Activated CD4-positive, alpha-beta T cell treated with anti-CD3 and anti-CD28 coated beads, Interleukin-2, amount 10 ng/mL, durations not matched to agents 7 days and 5 days (primary cell): ENCODE results near the gene CRTAP. TPM values are rescaled to one million over a fixed set of nuclear protein-coding genes. Genes with fewer than 3 reads are reported as not detected.
A peak's percentile ranks its signal among the peaks of the same experiment; 100 is the strongest.

Experiments used
- CTCF ChIA-PET: fragments of 350-600 bp; sonication (Branson Sonifier 250); formaldehyde crosslinking; loops from one replicate; lab custom pipeline; 2021; ENCODE audit warnings: antibody characterized with exemption; lab: Charles Lee
- POLR2A ChIA-PET: fragments of 350-600 bp; sonication (Branson Sonifier 250); formaldehyde crosslinking; loops from one replicate; lab custom pipeline; 2021; ENCODE audit warnings: antibody characterized with exemption; lab: Charles Lee
- DNase-seq: peaks from one replicate; pipeline ENCODE4 v3.0.0-alpha.2; 2020
- H3K27ac Mint-ChIP-seq: one replicate; pipeline ENCODE4 v1.8.0; 2021; ENCODE audit warnings: mild to moderate bottlenecking, moderate library complexity, mixed read lengths
- H3K27me3 Mint-ChIP-seq: one replicate; pipeline ENCODE4 v1.8.0; 2021; ENCODE audit warnings: mixed read lengths
- H3K36me3 Mint-ChIP-seq: one replicate; pipeline ENCODE4 v1.8.0; 2021; ENCODE audit warnings: low read depth, mixed read lengths
- H3K4me1 Mint-ChIP-seq: one replicate; pipeline ENCODE4 v1.8.0; 2021; ENCODE audit warnings: mixed read lengths
- H3K4me3 Mint-ChIP-seq: one replicate; pipeline ENCODE4 v1.8.0; 2021; ENCODE audit warnings: mild to moderate bottlenecking, moderate library complexity, mixed read lengths
- H3K9me3 Mint-ChIP-seq: one replicate; pipeline ENCODE4 v1.8.0; 2021; ENCODE audit warnings: mixed read lengths
- total RNA-seq, 2 experiments: library from RNA; stranded (reverse); gene quantifications; one replicate each; pipeline ENCODE4 v1.2.3, GENCODE V29; 2021

The CRTAP gene
- total RNA-seq, 2 experiments from 2014 or later = 38.8 to 39.3 TPM

- peaks cover 31% of the 10 kb centered on the region for H3K4me1 Mint-ChIP-seq
- peaks cover 7% of the 10 kb centered on the region for H3K9me3 Mint-ChIP-seq
- H3K27me3 Mint-ChIP-seq = no peaks in the 10 kb centered on the region
- POLR2A ChIA-PET = no interaction called here
- H3K4me3 Mint-ChIP-seq = no peak overlapping the region
- peaks cover 40% of the 10 kb centered on the region for H3K36me3 Mint-ChIP-seq
- DNase-seq = no peak
- H3K27ac Mint-ChIP-seq = no peak overlapping the region
- CTCF ChIA-PET = interaction anchor here (0.5 to 6.8 kb wide), 2 partner anchors 12 to 46 kb away, joined by 3 to 40 read pairs; no protein-coding TSS in a partner anchor
Measured at GRCh38 chr3:33083958-33084357, 29.9 kb upstream of the CRTAP start.

GRCh38 chr3:33088691-33089090 is 25.1 kb upstream of the CRTAP start:
- POLR2A ChIA-PET = no interaction called here
- peaks cover 81% of the 10 kb centered on the region for H3K36me3 Mint-ChIP-seq
- H3K9me3 Mint-ChIP-seq = peaks cover 7% of the 10 kb centered on the region
- peak overlapping the region; percentile 31 for H3K27ac Mint-ChIP-seq
- CTCF ChIA-PET = no interaction called here
- H3K27me3 Mint-ChIP-seq = no peaks in the 10 kb centered on the region
- peaks cover 75% of the 10 kb centered on the region for H3K4me1 Mint-ChIP-seq
- DNase-seq = no peak
- H3K4me3 Mint-ChIP-seq = peak overlapping the region; percentile 28

GRCh38 chr3:33089515-33089914 is 24.3 kb upstream of the CRTAP start:
- POLR2A ChIA-PET = no interaction called here
- peaks cover 7% of the 10 kb centered on the region for H3K9me3 Mint-ChIP-seq

GRCh38 chr3:33091746-33092145 is 22.1 kb upstream of the CRTAP start:
- peaks cover 79% of the 10 kb centered on the region for H3K36me3 Mint-ChIP-seq
- peaks cover 7% of the 10 kb centered on the region for H3K9me3 Mint-ChIP-seq
- no peak overlapping the region for H3K4me3 Mint-ChIP-seq
- no peak for DNase-seq
- peaks cover 79% of the 10 kb centered on the region for H3K4me1 Mint-ChIP-seq
- no peaks in the 10 kb centered on the region for H3K27me3 Mint-ChIP-seq
- ChIA-PET CTCF (interaction anchor here (0.5 to 1.6 kb wide), 4 partner anchors 11 to 118 kb away, joined by 3 read pairs; no protein-coding TSS in a partner anchor), POLR2A (no interaction called here)
- no peak overlapping the region for H3K27ac Mint-ChIP-seq

More at GRCh38 chr3:33089515-33089914, 24.3 kb upstream of the CRTAP start:
- Mint-ChIP-seq H3K36me3 (peaks cover 82% of the 10 kb centered on the region), H3K4me3 (peak overlapping the region; percentile 28), H3K27ac (peak overlapping the region; percentile 31), H3K4me1 (peaks cover 75% of the 10 kb centered on the region), H3K27me3 (no peaks in the 10 kb centered on the region)
- CTCF ChIA-PET = interaction anchor here (1.1 kb wide), 1 partner anchor 58 kb away, joined by 3 read pairs; no protein-coding TSS in a partner anchor
- peak; percentile 59 for DNase-seq

GRCh38 chr3:33092496-33093254 is 21.1 kb upstream of the CRTAP start:
- Mint-ChIP-seq H3K4me3 (no peak overlapping the region), H3K4me1 (peaks cover 78% of the 10 kb centered on the region)
- CTCF ChIA-PET = interaction anchor here (0.6 to 1.2 kb wide), 4 partner anchors 21 to 453 kb away, joined by 3 read pairs; no protein-coding TSS in a partner anchor

GRCh38 chr3:33093847-33094246 is 20.0 kb upstream of the CRTAP start:
- Mint-ChIP-seq H3K4me3 (no peak overlapping the region), H3K36me3 (peaks cover 61% of the 10 kb centered on the region), H3K9me3 (no peaks in the 10 kb centered on the region), H3K27ac (no peak overlapping the region), H3K4me1 (peaks cover 66% of the 10 kb centered on the region), H3K27me3 (no peaks in the 10 kb centered on the region)
- no peak for DNase-seq
- CTCF ChIA-PET = interaction anchor here (1.1 to 1.7 kb wide), 2 partner anchors 13 to 18 kb away, joined by 3 to 4 read pairs; no protein-coding TSS in a partner anchor
- POLR2A ChIA-PET = no interaction called here

More at GRCh38 chr3:33092496-33093254, 21.1 kb upstream of the CRTAP start:
- Mint-ChIP-seq H3K9me3 (peaks cover 7% of the 10 kb centered on the region), H3K36me3 (peaks cover 72% of the 10 kb centered on the region), H3K27me3 (no peaks in the 10 kb centered on the region), H3K27ac (no peak overlapping the region)
- POLR2A ChIA-PET = no interaction called here
- no peak for DNase-seq

- Mint-ChIP-seq H3K27me3 (no peaks in the 10 kb centered on the region), H3K27ac (peak overlapping the region; percentile 93), H3K4me1 (peaks cover 50% of the 10 kb centered on the region), H3K9me3 (no peaks in the 10 kb centered on the region), H3K4me3 (peak overlapping the region; percentile 96), H3K36me3 (peaks cover 46% of the 10 kb centered on the region)
- ChIA-PET POLR2A (interaction anchor here (0.6 kb wide), 1 partner anchor 360 kb away, joined by 3 read pairs; no protein-coding TSS in a partner anchor), CTCF (interaction anchor here (0.7 to 1.6 kb wide), 8 partner anchors 9 to 280 kb away, joined by 3 to 5 read pairs (median 3); no protein-coding TSS in a partner anchor)
- DNase-seq = no peak
Measured at GRCh38 chr3:33095436-33095835, 18.4 kb upstream of the CRTAP start.

GRCh38 chr3:33096093-33096868 is 17.5 kb upstream of the CRTAP start:
- peak overlapping the region; percentile 96 for H3K4me3 Mint-ChIP-seq
- no peaks in the 10 kb centered on the region for H3K9me3 Mint-ChIP-seq
- ChIA-PET CTCF (interaction anchor here (0.8 to 1.6 kb wide), 6 partner anchors 9 to 147 kb away, joined by 3 to 5 read pairs (median 4); no protein-coding TSS in a partner anchor), POLR2A (no interaction called here)
- no peaks in the 10 kb centered on the region for H3K27me3 Mint-ChIP-seq
- peaks cover 38% of the 10 kb centered on the region for H3K36me3 Mint-ChIP-seq
- peaks cover 42% of the 10 kb centered on the region for H3K4me1 Mint-ChIP-seq
- peak; percentile 54 for DNase-seq
- H3K27ac Mint-ChIP-seq = peak overlapping the region; percentile 93

GRCh38 chr3:33099109-33099645 is 14.6 kb upstream of the CRTAP start:
- CTCF ChIA-PET = interaction anchor here (1.6 kb wide), 1 partner anchor 149 kb away, joined by 3 read pairs; no protein-coding TSS in a partner anchor
- Mint-ChIP-seq H3K9me3 (no peaks in the 10 kb centered on the region), H3K4me3 (no peak overlapping the region), H3K4me1 (peaks cover 16% of the 10 kb centered on the region), H3K36me3 (peaks cover 10% of the 10 kb centered on the region), H3K27ac (no peak overlapping the region), H3K27me3 (peaks cover under 1% of the 10 kb centered on the region)
- DNase-seq = no peak
- POLR2A ChIA-PET = no interaction called here

GRCh38 chr3:33099701-33100100 is 14.1 kb upstream of the CRTAP start:
- ChIA-PET POLR2A (no interaction called here), CTCF (no interaction called here)
- peaks cover 3% of the 10 kb centered on the region for H3K27me3 Mint-ChIP-seq
- H3K9me3 Mint-ChIP-seq = no peaks in the 10 kb centered on the region
- H3K27ac Mint-ChIP-seq = no peak overlapping the region
- peaks cover 7% of the 10 kb centered on the region for H3K36me3 Mint-ChIP-seq
- no peak overlapping the region for H3K4me3 Mint-ChIP-seq
- peaks cover 14% of the 10 kb centered on the region for H3K4me1 Mint-ChIP-seq
- no peak for DNase-seq

GRCh38 chr3:33100229-33100628 is 13.6 kb upstream of the CRTAP start:
- CTCF ChIA-PET = no interaction called here
- peaks cover 7% of the 10 kb centered on the region for H3K36me3 Mint-ChIP-seq
- no peak overlapping the region for H3K4me3 Mint-ChIP-seq
- H3K9me3 Mint-ChIP-seq = no peaks in the 10 kb centered on the region
- peaks cover 3% of the 10 kb centered on the region for H3K27me3 Mint-ChIP-seq
- peaks cover 14% of the 10 kb centered on the region for H3K4me1 Mint-ChIP-seq
- POLR2A ChIA-PET = no interaction called here
- no peak overlapping the region for H3K27ac Mint-ChIP-seq
- DNase-seq = no peak

GRCh38 chr3:33103034-33103433 is 10.8 kb upstream of the CRTAP start:
- Mint-ChIP-seq H3K9me3 (no peaks in the 10 kb centered on the region), H3K27ac (no peak overlapping the region), H3K36me3 (no peaks in the 10 kb centered on the region), H3K4me1 (no peaks in the 10 kb centered on the region), H3K27me3 (peaks cover 3% of the 10 kb centered on the region), H3K4me3 (no peak overlapping the region)
- DNase-seq = no peak
- ChIA-PET CTCF (no interaction called here), POLR2A (no interaction called here)
